ENCODE results near the gene HIVEP2.

GRCh38 chr6:142707255-142707654 lies 237.7 kb downstream of the HIVEP2 start:
- no peak for TF ChIP-seq CTCF (IDR thresholded peaks at IDR 0.05 in 8 of 11, conservative IDR thresholded peaks at IDR 0.05 in 3 of 11)
- TF ChIP-seq POLR2A (IDR thresholded peaks at IDR 0.05), result no peak
- TF ChIP-seq POLR2AphosphoS5 (IDR thresholded peaks at IDR 0.05), result no peak
